Umbilical cord (tissue), 2 donors: Measurements from ENCODE around the gene FAM20A. TPM values are rescaled to one million over a fixed set of nuclear protein-coding genes. Genes with fewer than 3 reads are reported as not detected.

ENCODE experiments used
- DNase-seq: peaks from one replicate; pipeline ENCODE4 v3.0.0-alpha.2; 2015; ENCODE audit warnings: low spot score
- total RNA-seq: library from RNA; depleted of rRNA; stranded (reverse); fragments of >200 nt; gene quantifications from one replicate; pipeline ENCODE4 v1.2.3, GENCODE V29; 2014; ENCODE audit warnings: low replicate concordance; ENCODE audit not compliant: insufficient read depth

The FAM20A gene
- total RNA-seq, result 10.8 TPM

DNA sequence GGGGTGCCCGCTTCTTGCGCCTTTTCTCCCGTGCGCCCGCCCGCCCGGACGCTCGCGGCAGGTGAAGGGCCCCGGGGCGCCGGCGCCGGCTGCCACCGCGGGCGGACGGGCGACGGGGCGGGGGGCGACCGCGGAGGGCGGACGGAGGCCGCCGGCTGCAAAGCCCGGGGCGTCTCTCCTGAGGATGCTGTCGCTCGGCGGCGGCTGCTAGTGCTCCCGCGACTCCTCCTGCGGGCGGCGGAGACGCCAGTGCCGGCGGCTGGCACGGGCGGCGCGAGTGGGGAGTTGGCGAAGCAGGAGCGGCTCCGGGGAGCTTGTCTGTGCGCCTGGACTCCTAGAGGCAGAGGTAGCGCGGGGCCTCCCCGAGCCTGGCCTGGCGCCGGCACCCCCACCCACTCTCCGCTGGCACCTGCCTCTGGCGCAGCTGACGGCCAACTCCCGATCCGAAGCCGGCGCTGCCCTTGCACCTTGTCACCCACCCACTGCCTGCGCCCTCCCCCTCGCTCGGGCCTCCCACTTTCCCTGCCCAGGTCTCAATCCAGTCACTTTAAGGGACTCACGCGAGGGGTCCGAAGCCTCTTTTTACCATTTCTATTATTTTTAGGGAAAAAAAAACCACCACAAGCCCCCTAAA, at the start of gene FAM20A:
Gene FAM20A, minus strand, starts transcription at position 437 of the 634 bp plus-strand sequence. CDS start 701 bp downstream, outside the sequence.
- no peak for DNase-seq

DNA sequence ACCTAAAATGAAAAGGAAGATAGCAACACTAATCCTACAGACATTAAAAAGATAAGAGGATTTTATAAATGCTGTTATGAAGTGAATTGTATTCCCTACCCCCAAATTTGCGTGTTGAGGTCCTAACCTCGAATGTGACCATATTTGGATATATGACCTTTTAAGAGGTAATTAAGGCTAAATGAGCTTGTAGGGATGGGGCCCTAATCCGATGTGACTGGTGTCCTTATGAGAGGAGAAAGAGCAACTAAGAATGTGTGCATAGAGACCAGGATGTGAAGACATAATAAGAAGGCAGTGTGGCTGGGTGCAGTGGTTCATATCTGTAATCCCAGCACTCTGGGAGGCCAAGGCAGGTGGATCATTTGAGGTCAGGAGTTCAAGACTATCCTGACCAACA, 48.2 kb upstream of the FAM20A start:
- no peak for DNase-seq

DNA sequence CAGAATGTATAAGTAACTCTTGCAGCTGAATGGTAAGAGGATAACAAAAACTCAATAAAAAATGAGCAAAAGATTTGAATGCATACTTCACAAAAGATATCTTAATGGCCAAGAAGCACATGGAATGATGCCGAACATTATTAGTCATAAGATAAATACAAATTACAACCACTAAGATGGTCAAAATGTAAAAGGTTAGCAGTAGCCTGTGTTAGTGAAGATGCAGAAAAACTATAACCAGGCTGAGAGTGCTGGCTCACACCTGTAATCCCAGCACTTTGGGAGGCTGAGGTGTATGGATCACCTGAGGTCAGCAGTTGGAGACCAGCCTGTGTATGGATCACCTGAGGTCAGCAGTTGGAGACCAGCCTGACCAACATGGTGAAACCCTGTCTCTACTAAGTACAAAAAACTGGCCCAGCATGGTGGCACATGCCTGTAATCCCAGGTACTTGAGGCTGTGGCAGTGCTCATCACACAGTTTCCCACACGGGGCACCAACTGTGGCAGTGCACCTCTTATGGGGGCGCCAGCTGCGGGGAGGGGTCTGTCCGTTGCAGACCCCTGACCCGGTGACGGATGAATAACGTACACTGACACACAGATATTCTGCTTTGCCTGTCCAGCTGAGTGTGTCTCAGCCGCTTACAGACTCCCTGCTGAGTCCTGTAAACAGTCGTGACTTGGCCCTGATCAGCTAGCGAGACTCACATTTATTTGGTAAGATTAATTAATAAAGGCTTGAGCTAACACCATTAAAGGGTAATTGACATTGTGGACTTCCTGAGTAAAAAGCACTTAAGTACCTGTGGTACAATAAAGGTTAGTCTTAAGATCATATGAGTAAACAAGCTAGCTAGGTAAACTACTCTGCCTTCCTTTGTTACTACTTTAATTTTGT, 45.7 kb upstream of the FAM20A start:
- DNase-seq, result no peak

DNA sequence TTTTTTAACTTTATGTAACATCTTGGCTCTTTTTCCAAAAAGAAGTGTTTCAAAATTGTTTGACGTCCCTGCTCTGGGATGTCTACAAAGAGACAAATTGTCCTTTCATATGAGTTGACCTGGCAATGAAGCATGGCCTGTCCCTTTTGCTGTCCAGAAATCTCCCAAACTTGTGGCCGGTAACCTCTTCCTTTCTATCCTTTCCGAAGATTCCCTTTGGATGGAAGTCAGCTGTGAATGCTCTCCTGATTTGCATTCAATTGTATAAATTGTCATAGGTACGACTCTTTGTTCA, 40.9 kb upstream of the FAM20A start:
- no peak for DNase-seq

DNA sequence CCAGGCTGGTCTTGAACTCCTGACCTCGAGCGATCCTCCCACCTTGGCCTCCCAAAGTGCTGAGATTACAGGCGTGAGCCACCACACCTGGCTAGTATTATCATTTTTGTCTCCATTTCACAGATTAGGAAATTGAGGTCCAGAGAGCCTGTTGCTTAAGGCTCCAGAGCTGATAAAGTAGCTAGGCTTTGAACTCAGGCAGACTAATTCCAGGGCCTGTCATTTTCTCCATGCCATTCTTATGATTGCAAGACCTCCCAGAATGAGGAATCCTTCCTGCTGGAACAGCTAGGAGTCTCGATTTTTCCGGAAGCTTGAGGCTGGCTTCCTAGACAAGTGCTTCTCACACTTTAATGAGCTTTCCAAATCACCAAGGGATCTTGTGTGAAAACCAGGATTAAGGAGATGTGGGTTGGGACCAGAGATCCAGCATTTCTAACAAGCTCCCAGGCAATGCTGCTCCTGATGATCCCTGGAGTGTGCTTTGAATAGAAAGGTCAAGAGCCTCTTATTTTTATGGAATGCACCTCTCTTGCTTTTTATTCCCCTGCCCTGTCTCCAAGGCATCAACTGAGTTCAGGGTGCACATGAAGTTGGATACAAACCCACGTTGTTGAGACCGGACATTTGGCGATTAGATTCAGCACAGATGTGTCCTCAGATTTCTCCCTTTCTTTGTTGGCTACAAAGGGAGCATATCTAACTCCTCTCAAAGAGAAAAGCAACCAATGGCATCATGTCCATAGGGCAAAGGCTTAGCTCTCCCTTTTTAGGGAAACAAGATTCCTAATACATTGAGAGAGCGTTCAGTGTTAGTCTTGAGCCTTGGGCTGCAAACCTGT, 40.3 kb upstream of the FAM20A start:
- no peak for DNase-seq

DNA sequence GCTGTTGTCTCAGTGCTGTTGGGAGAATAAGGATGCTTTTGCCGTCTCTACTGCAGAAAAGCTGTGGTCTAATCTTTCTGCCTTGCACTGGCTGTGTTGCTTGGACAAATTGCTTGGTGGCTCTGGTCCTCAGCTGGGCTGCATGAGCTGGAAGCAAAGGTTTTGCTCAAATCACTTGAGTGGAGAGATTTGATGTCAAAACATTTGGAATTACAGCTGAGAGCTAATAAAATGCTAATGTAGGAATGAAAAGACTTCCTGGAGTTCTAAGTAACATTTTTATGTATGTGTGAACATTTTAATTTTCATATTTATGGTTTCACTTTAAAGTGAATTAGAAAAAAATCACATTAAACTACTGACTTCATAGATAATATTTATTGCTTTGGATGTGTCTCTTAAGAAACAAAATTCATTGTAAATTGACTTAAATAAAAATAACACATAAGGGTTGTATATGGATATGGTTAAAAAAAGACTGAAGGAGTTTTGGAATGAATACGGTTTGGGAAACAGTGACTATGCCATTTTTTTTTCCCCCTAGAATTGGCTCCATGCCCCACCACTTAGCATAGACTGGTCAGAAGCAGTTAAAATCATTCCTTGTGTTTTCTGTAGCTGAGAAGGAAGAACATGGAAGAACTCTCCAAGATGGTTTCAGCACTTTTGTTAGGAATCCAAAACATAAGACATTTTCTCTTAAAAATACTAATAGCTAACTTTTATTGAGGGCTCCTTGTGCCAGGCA, 39.2 kb upstream of the FAM20A start:
- peak; percentile 44 for DNase-seq

DNA sequence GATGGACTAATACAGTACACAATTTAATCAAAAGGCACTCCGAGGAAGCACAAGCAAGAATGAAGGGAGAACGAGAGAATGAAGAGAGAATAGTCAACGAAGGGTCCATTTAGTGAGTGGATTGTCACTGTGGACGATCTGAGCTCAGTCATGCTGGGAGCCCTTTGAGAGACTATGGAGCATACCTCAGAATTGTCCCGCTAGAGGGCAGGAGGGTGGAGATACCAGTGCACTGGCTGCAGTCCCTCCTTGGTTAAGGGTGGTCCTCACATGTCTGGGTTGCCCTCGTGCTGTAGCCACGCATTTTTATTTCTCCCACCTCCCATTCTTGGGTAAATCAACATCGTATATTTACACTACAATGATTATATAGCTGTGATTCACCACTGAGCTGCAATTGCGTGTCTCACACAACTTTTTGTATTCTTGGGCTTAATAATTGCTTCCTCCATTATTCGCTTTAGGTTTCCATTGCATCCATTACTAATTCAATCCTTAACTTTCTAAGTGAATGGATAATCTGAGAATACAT, 33.2 kb upstream of the FAM20A start:
- DNase-seq, result no peak

DNA sequence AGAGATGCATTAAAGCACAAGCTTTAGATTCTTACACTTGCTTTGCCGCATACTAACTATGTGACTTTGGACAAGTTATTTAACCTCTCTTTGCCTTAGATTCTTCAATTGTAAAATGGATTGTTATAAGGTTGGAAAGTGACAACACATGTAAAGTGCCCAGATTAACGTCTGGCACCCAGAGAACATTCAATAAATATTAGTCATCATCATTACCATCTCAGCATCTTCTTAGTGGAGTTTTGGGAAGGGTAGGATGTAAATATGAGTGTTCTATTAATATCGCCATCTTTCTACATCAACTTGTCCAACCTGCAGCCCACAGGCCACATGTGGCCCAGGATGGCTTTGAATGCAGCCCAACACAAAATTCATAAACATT, 27.4 kb upstream of the FAM20A start:
- no peak for DNase-seq

DNA sequence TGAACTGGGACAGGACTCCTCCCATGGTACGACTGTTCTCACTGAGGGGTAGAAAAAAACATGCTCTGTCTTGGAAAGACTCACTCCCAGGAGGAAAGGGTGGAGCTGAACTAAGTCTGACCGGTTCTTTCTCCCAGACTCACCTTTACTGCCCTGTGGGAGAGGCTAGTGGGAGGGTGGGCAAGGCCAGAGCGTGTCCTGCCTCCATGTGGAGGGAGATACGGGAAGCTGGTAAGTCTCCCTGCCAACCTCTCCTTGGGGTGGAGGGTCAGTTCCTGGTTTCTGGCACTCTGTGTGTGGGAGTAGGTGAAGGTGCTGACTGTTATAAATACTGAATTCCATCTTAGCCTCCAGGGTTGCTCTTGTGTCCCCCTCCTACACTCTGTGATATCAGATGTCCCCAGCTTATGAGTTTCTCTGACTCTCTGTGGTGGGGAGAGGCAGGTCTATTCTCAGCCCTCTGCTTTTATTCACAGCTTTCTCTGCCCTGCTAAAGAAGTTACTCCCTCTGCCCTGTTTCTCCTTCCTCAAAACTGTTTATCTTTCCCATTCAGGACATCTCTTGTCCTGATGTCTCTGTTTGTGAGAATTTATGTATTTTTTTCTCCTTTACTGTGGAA, 26.9 kb upstream of the FAM20A start:
- DNase-seq, result no peak

DNA sequence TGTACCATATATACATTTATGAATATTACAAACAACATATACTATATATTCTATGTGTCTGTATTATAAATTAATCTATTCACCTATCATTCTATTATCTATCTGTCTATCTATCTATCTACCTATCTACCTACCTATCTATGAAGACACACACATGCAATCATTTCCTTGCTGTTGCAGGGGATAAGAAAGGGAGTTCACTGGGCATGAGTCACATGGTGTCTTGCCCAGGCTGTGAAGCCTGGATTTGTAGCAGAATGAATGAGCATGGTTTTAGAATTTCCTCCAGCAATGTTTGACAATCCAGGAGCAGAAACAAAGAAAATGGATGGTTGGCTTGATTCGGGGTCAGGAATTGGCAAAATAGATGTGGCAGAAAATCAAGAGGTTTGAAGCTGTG, 23.2 kb upstream of the FAM20A start:
- DNase-seq, result no peak

DNA sequence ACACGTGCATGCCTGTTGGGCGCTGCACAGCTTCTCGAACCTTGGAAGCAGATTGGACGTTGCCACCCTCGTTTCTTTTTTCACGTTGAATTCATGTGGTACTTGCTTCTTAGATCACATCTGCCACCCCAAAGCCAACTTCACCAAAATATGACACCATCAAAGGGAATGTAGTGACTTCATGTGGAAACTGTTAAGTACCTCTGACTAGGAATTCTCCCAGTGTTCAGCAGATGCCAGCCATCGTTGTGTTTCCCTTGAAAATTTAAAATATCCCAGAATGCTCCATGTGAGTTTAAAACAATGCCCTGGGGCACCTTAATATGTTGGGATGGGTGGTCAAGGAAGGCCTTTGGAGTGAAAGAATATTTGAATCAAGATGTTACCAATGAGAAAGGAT, 22.6 kb upstream of the FAM20A start:
- DNase-seq, result no peak

DNA sequence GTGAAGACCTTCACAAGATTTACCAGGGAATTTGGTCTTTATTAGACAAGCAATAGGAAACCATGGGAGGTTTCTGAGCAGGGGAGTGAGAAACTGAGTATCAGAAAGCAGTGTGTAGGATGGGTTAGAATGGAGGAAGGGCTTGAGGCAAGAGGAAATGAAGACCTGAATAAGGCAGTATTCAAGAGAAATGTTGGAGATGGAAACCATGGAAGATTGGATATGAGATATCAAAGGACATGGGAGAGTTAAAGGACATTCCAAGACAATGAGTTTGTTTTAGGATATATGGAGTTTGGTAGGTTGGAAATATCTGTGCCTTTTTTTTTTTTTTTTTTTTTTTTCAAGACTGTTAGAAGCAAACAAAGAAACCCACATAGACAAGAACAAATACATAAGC, 21.3 kb upstream of the FAM20A start:
- no peak for DNase-seq

DNA sequence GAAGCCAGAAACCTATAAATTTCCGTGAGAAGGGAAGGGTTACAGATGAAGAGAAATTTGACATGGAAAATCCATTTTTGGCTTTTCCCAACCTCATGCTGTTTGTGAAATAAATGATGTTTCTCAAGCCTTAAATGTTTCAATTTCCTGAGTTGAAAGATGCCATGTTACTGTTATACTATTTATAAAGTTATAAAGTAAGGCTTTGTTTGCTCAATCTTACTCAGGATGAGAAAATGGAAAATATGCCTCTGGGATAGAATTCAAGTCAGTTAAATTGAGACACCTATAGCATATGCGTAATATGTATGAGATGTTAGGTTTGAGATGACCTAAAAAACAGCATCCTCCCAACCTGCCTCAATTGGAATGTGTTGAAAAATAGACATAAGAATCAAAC, 19.9 kb upstream of the FAM20A start:
- no peak for DNase-seq

DNA sequence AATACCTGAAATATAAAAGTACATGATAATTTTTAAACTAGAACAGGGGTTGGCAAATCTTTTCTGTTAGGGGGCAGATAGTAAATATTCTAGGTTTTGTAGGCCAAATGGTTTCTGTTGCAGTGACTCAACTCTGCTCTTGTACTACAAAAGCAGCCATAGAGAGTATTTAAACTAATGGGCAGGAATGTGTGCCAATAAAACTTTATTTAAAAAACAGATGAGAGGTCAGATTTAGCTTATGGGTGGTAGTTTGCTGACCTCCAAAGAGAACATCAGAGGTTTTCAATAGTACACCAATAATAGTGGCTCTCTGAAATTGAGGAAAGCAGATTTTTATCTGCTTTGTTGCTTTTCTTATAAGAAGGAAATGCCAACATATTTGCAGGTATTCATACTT, 15.2 kb upstream of the FAM20A start:
- no peak for DNase-seq

DNA sequence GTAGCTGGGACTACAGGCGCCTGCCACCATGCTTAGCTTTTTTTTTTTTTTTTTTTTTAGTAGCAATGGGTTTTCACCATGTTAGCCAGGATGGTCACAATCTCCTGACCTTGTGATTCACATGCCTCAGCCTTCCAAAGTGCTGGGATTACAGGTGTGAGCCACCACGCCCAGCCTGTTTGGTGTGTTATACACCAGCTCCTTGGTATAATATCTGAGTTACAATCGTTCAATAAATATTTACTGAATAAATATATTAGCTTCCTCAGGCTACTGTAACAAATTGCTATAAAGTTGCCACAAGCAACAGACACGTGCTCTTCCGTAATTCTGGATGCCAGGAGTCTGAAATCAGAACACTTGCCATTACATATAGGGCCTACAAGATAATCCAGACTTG, 13.6 kb upstream of the FAM20A start:
- DNase-seq, result no peak

DNA sequence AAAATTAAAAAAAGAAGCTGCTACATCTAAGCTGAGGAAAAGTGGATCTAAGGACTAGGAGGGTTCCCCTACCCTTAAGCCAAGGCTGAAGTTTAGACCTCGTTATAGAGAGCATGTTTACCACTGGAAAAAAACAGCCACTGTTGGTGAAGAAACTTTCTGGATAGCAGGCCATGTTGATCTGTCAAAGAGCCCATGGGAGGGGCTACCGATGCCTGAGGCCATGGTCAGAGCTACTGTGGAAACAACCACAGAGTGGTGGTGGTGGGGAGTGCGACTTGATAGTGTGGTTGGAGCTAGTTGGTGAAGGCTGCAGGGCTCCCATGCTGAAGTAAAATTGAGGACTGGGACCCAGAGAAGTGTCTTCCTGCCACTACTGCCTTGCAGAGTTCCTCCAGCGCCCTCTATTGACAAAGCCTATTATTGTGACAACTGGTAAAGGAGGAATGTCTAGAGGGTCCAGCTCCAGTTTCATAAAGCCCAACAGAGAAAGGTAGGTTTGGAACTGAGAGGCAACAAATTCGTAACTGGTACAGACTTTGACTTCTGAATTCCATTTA, 12.7 kb upstream of the FAM20A start:
- DNase-seq, result no peak

DNA sequence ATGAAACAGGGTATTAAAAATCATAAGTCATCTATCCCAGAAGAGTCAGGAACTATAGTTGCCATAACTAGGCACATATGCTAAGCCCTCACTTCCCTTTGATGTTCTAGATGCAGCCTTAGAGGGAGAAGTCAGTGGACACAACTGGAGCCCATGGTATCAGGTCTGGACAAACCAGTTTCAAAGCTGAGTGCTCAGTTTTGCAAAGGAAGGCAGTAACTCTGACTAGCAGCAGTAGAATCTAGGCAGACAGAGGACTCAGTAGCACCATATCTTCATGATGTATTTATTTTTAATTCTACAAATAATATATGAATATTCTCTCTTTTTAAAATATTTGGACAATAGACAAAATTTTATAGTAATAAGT, 11.7 kb upstream of the FAM20A start:
- no peak for DNase-seq

DNA sequence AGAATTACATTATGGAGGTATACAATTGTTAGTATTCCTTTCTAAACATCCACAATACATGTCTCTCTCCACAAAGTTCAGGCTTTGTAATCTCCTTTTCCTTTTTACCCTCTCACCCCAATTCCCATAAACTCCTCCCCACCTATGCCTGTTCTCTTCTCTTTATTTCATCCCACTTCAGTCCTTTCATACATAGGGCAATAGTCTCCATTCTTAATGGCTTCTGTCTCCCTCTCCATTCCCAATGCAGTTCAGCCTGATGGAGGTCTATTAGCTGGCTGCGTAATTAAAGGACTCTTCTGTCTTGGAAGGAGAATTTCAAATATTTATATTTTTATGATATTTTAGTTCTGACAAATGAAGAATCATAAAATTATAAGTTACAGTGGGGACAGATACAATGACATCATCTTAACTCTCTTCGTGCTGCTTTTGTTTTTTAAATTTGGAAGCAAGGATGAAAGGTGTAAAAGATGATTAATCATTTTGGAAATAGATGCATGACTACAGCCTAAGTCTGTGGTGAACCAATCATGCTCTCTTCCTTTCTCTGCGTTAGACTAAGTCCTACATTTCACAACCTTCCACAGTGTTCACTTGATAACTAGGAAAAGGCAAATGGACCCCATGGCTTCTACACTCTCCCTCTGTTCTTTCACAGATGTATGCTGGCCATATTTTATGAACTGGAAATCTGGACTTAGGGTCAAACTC, 11.2 kb upstream of the FAM20A start:
- DNase-seq, result no peak

DNA sequence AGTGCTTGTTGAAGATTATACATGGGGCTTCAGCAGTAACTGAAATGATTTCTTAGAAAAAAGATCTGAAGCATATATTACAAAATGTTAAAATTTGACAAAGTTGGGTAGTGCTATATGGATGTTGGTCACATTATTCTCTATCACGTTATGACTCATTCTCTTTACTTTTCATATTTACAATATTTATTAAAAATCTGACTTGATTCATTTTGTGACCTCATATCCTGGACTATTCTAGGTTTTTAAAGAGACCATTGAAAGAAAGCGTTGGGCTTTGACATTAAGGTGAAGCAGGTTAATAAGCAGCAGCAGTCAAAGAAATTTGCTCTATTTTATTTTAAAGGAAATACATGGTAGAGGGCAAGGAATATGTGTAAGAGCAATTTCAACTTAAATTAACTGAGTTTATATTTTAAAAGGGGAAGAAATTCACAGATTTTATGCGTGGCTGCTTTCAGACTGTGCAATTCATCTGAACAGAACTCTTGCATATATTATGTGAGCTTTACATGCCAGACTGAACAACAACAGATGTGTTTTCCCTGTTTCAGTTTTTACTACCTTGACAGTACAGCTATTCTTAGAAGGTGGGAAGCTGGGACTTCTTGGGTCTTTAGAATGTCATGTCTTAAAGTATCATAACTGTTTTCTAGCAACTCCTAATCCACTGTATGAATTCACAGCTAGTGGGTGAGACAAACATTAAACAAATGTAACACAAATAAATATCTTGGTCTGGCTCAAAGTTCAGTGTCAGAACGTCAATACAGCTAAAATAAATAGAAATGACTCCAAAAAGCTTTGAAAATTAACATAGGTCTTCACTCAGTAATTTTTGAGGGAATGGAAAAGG, 10.4 kb upstream of the FAM20A start:
- DNase-seq, result no peak
